Thyroid gland (tissue), 4 donors: Measurements from ENCODE around the gene ADRA2B. TPM values are rescaled to one million over a fixed set of nuclear protein-coding genes. Genes with fewer than 3 reads are reported as not detected.

Experiments
- DNase-seq, 2 donors: peaks; one replicate each; pipeline ENCODE4 v3.0.0-alpha.2; 2019
- H3K27ac ChIP-seq, 3 donors: fragments of 200-600 bp; sonication (generic); 1 replicate in 2 of 3; 2 replicates in 1 of 3; pipeline ENCODE4 v1.5.1; 2016 to 2019; ENCODE audit warnings: mild to moderate bottlenecking in 1 of 3, moderate library complexity in 1 of 3
- H3K27me3 ChIP-seq: fragments of 200-600 bp; sonication (generic); one replicate; pipeline ENCODE4 v1.5.1; 2019
- H3K36me3 ChIP-seq, 2 donors: fragments of 200-600 bp; sonication (generic); one replicate each; pipeline ENCODE4 v1.5.1; 2016 to 2019
- H3K4me1 ChIP-seq, 2 donors: fragments of 200-600 bp; sonication (generic); one replicate each; pipeline ENCODE4 v1.5.1; 2017 to 2019
- H3K4me3 ChIP-seq, 3 donors: fragments of 200-600 bp; sonication (generic); replicated peaks in 1 of 3; 1 replicate in 2 of 3; 2 replicates in 1 of 3; pipeline ENCODE4 v1.5.1; 2016; ENCODE audit warnings: mild to moderate bottlenecking in 1 of 3
- H3K9me3 ChIP-seq: fragments of 200-600 bp; sonication (generic); one replicate; pipeline ENCODE4 v1.5.1; 2017
- CTCF ChIP-seq, 6 experiments: fragments of 200-600 bp in 3 of 6; fragments of 450-650 bp in 3 of 6; sonication (generic) in 3 of 6; IDR thresholded peaks; one replicate each; pipeline ENCODE4 v1.5.1; 2016 to 2019; ENCODE audit warnings: antibody characterized with exemption in 6 of 6, mild to moderate bottlenecking in 2 of 6, inconsistent platforms in 1 of 6, moderate library complexity in 1 of 6
- POLR2A ChIP-seq, 2 donors: fragments of 450-650 bp; IDR thresholded peaks; one replicate each; pipeline ENCODE4 v1.6.1; 2017; ENCODE audit warnings: antibody characterized with exemption in 2 of 2, mild to moderate bottlenecking in 2 of 2, moderate library complexity in 1 of 2
- WGBS, 2 donors: methylation state at CpG; one replicate each; pipeline ENCODE4 v1.1.5; 2017; 5-methylcytosine and 5-hydroxymethylcytosine counted together
- intact Hi-C: fragments of 100-400 bp; cut with DNase I; formaldehyde crosslinking; loops from one replicate; pipeline ENCODE4 v1.15.1; 2023
- total RNA-seq, 4 donors: library from RNA; depleted of rRNA; stranded (reverse); fragments of >200 nt; gene quantifications; one replicate each; pipeline ENCODE4 v1.2.3, GENCODE V29; 2016

Gene ADRA2B
- total RNA-seq, 4 donors from 2014 or later: 0.13 to 2.1 (median 1.0) TPM

- Histone ChIP-seq H3K27me3 (no peaks in the 10 kb centered on the region), H3K9me3 (no peaks in the 10 kb centered on the region), H3K36me3 (no peaks in the 10 kb centered on the region), H3K4me1 (peaks cover 5 to 21% of the 10 kb centered on the region in 2 donors), H3K27ac (no peak overlapping the region), H3K4me3 (no peak overlapping the region)
- intact Hi-C loops: no loop called here
- TF ChIP-seq POLR2A (IDR thresholded peaks at IDR 0.05) (no peak), CTCF (IDR thresholded peaks at IDR 0.05) (no peak)
- 80 to 91% methylated on average over 6 to 7 of the region's 7 CpGs for WGBS, 2 donors
- no peak for DNase-seq
These were observed 36.9 kb upstream of the ADRA2B start for GRCh38 chr2:96153291-96153713.

GRCh38 chr2:96152304-96153161 is 36.2 kb upstream of the ADRA2B start:
- Histone ChIP-seq H3K36me3 (no peaks in the 10 kb centered on the region), H3K4me3 (no peak overlapping the region), H3K9me3 (no peaks in the 10 kb centered on the region), H3K27me3 (no peaks in the 10 kb centered on the region), H3K4me1 (peaks cover 5 to 27% of the 10 kb centered on the region in 2 donors), H3K27ac (no peak overlapping the region)
- WGBS, 2 donors: 60 to 62% methylated on average over 12 to 13 of the region's 13 CpGs
- DNase-seq: no peak
- TF ChIP-seq POLR2A (IDR thresholded peaks at IDR 0.05) (no peak), CTCF (IDR thresholded peaks at IDR 0.05) (no peak)
- intact Hi-C loops: no loop called here

DNA sequence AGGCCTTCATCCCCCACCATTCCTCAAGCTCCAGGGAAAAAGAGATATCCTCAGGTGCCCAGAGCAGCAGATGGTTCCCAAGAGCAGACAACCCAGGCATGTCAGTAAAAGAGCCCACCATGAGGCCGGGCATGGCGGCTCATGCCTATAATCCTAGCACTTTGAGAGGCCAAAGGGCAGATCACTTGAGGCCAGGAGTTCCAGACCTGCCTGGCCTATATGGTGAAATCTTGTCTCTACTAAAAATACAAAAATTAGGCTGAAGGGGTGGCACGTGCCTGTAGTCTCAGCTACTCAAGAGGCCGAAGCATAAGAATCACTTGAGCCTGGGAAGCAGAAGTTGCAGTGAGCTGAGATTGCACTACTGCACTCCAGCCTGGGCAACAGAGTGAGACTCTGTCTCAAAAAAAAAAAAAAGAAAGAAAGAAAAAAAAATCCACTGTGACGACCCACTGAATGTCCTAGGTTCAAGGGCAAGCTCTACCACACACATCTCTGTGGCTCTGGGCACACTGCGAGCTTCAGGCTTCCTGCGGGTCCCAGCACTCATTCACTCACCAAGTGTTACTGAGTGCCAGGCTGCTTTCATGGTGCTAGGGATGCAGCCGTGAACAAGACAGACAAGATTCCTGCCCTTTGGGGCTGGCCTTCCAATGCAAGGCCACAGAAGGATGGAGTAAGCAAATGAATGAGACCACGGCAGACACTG is 35.4 kb upstream of the ADRA2B start:
- no peak overlapping the region for H3K27ac ChIP-seq
- no peak overlapping the region for H3K4me3 ChIP-seq
- intact Hi-C loops: no loop called here
- peak; percentile 71 to 78 for DNase-seq
- TF ChIP-seq POLR2A (IDR thresholded peaks at IDR 0.05) (no peak), CTCF (IDR thresholded peaks at IDR 0.05) (no peak)
- H3K36me3 ChIP-seq: no peaks in the 10 kb centered on the region
- 24 to 43% methylated on average over 7 to 9 of the region's 9 CpGs for WGBS, 2 donors
- peaks cover 5 to 27% of the 10 kb centered on the region in 2 donors for H3K4me1 ChIP-seq
- no peaks in the 10 kb centered on the region for H3K27me3 ChIP-seq
- H3K9me3 ChIP-seq: no peaks in the 10 kb centered on the region

GRCh38 chr2:96150791-96151594 is 34.6 kb upstream of the ADRA2B start:
- Histone ChIP-seq H3K9me3 (no peaks in the 10 kb centered on the region), H3K4me3 (no peak overlapping the region), H3K27ac (no peak overlapping the region), H3K4me1 (peaks cover 5 to 27% of the 10 kb centered on the region in 2 donors), H3K27me3 (no peaks in the 10 kb centered on the region), H3K36me3 (no peaks in the 10 kb centered on the region)
- TF ChIP-seq POLR2A (IDR thresholded peaks at IDR 0.05) (no peak), CTCF (IDR thresholded peaks at IDR 0.05) (no peak)
- intact Hi-C loops: no loop called here
- 80 to 91% methylated on average over 14 of the region's 14 CpGs for WGBS, 2 donors
- no peak for DNase-seq
